Subcutaneous abdominal adipose tissue (tissue), 5 donors: ENCODE measurements around the gene CTTNBP2NL.

Experiments
- H3K27ac ChIP-seq: one replicate; pipeline ENCODE4 v1.7.0; 2013; ENCODE audit warnings: low read depth, mild to moderate bottlenecking, inconsistent platforms, low read length, moderate library complexity
- H3K27me3 ChIP-seq, 5 donors: one replicate each; pipeline ENCODE4 v1.7.0; 2013; ENCODE audit warnings: low read length in 5 of 5, inconsistent platforms in 1 of 5; ENCODE audit not compliant: control insufficient read depth in 5 of 5, insufficient read depth in 4 of 5
- H3K36me3 ChIP-seq, 5 donors: one replicate each; pipeline ENCODE4 v1.7.0; 2013; ENCODE audit warnings: low read length in 5 of 5; ENCODE audit not compliant: control insufficient read depth in 5 of 5, insufficient read depth in 5 of 5
- H3K4me1 ChIP-seq, 5 donors: one replicate each; pipeline ENCODE4 v1.7.0; 2013; ENCODE audit warnings: low read length in 5 of 5, mild to moderate bottlenecking in 3 of 5, moderate library complexity in 1 of 5; ENCODE audit not compliant: control insufficient read depth in 5 of 5, insufficient read depth in 5 of 5
- H3K4me3 ChIP-seq, 5 donors: one replicate each; pipeline ENCODE4 v1.7.0; 2013; ENCODE audit warnings: low read length in 5 of 5, low read depth in 1 of 5
- H3K9ac ChIP-seq, 5 donors: one replicate each; pipeline ENCODE4 v1.7.0; 2013; ENCODE audit warnings: low read length in 5 of 5, mild to moderate bottlenecking in 4 of 5, moderate library complexity in 3 of 5
- H3K9me3 ChIP-seq, 5 donors: one replicate each; pipeline ENCODE4 v1.7.0; 2013; ENCODE audit warnings: low read length in 5 of 5; ENCODE audit not compliant: control insufficient read depth in 5 of 5
- donor health status: healthy.
- donor health status: healthy.
- donor health status: healthy.
- donor health status: healthy.
- donor health status: healthy.

CTTNBP2NL gene

GRCh38 chr1:112395821-112396652 lies at the start of gene CTTNBP2NL:
TSS of gene CTTNBP2NL (plus strand) at chr1:112396214. CDS start at chr1:112416166, 19,952 bp downstream.
- H3K27me3 ChIP-seq: no peaks in the 10 kb centered on the region
- peaks cover 8 to 68% (median 51%) of the 10 kb centered on the region in 5 donors for H3K4me1 ChIP-seq
- peak within 1 kb of the TSS; percentile 88 to 100 (median 99) for H3K4me3 ChIP-seq

GRCh38 chr1:112346801-112347350 lies 49.1 kb upstream of the CTTNBP2NL start:
- Histone ChIP-seq H3K4me1 (peaks cover 0 to 16% (median 8%) of the 10 kb centered on the region in 5 donors), H3K4me3 (no peak overlapping the region), H3K27ac (no peak overlapping the region), H3K27me3 (no peaks in the 10 kb centered on the region), H3K9ac (no peak overlapping the region), H3K9me3 (peaks cover 0 to 12% (median 4%) of the 10 kb centered on the region in 5 donors), H3K36me3 (no peaks in the 10 kb centered on the region)

More at GRCh38 chr1:112395821-112396652, at the start of gene CTTNBP2NL:
- peak within 1 kb of the TSS; percentile 75 to 93 (median 92) for H3K9ac ChIP-seq
- H3K36me3 ChIP-seq: no peaks in the 10 kb centered on the region
- no peaks in the 10 kb centered on the region for H3K9me3 ChIP-seq
- peak within 1 kb of the TSS; percentile 87 for H3K27ac ChIP-seq

- H3K27me3 ChIP-seq: no peaks in the 10 kb centered on the region
- H3K9ac ChIP-seq: no peak overlapping the region
- no peak overlapping the region for H3K4me3 ChIP-seq
- H3K27ac ChIP-seq: no peak overlapping the region
- H3K9me3 ChIP-seq: no peaks in the 10 kb centered on the region
- peaks cover 0 to 3% (median 0%) of the 10 kb centered on the region in 5 donors for H3K36me3 ChIP-seq
- H3K4me1 ChIP-seq: peaks cover 15 to 55% (median 45%) of the 10 kb centered on the region in 5 donors
Measured at GRCh38 chr1:112356765-112357164, 39.2 kb upstream of the CTTNBP2NL start.

DNA sequence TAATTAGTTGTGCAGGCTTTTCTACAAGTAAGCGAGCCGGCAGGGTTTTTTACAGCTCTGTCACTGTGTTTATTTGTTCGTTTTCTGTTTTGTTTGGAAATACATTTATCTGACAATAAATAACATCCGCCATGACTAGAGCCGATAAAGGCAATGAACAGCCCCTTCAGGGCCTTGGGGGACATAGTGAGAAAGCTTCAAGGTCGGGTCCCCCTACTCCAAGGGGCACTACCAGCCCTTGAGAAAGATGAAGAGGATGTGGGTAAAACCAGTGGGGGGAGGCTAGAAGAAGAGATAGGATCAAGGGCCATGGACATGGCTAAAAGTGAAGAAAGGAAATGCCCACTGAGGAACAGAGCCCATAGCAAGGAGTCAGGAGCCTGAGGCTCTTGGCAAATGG lies 38.5 kb upstream of the CTTNBP2NL start:
- Histone ChIP-seq H3K4me1 (peaks cover 15 to 55% (median 45%) of the 10 kb centered on the region in 5 donors), H3K9ac (no peak overlapping the region), H3K27me3 (no peaks in the 10 kb centered on the region), H3K27ac (no peak overlapping the region), H3K36me3 (peaks cover 0 to 2% (median 0%) of the 10 kb centered on the region in 5 donors), H3K4me3 (no peak overlapping the region), H3K9me3 (no peaks in the 10 kb centered on the region)

- Histone ChIP-seq H3K9me3 (no peaks in the 10 kb centered on the region), H3K27ac (no peak overlapping the region), H3K4me1 (peaks cover 15 to 55% (median 45%) of the 10 kb centered on the region in 5 donors), H3K27me3 (no peaks in the 10 kb centered on the region), H3K9ac (no peak overlapping the region), H3K36me3 (no peaks in the 10 kb centered on the region), H3K4me3 (peak overlapping the region in 4 of 5 donors; percentile 57 to 71 (median 66))
Measured at GRCh38 chr1:112358061-112358770, 37.8 kb upstream of the CTTNBP2NL start.

- peak overlapping the region; percentile 8 to 71 (median 62) for H3K4me3 ChIP-seq
Measured at GRCh38 chr1:112358798-112359408, 37.1 kb upstream of the CTTNBP2NL start.

DNA sequence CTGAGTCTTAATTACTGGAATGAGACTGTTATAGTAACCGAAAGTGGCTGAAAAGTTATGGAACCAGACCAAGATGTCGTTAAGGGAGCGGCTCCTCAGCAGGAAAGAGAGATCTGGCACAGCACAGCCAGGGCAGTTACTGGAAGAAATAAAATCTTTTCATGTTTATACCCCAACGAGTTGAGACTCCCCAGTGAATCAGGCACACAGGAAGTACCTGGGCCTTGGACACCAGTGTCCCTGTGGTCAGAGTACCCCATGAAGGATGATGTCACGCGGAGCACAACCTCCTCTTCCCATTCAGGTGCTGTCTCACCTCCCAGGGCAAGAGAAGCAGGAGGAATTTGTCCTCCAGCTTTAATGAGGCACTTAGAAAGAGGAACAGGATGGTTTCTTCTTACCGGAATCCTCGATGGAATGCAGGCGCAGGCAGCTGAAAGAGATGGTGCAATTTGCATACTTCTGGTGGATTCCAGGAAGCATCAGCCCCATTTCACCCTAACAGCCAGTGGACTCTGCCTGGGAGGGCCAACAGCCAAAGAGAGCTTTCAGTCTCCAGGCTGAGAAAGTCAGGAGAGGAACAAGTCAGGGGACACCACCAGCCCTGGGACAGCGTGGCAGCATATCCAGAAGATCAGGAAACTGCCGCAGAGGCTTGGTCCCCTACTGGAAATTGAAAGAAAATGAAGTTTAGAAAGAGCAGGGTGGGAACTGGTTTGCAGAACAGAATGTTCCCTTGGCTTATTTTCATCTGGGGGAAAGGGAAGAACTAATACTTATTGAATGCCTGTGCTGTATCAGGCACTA lies 35.9 kb upstream of the CTTNBP2NL start:
- Histone ChIP-seq H3K4me3 (peak overlapping the region; percentile 8 to 71 (median 62)), H3K4me1 (peaks cover 15 to 55% (median 45%) of the 10 kb centered on the region in 5 donors), H3K36me3 (no peaks in the 10 kb centered on the region), H3K27me3 (no peaks in the 10 kb centered on the region), H3K27ac (peak overlapping the region; percentile 92), H3K9ac (peak overlapping the region; percentile 36 to 84 (median 78)), H3K9me3 (no peaks in the 10 kb centered on the region)

More at GRCh38 chr1:112358798-112359408, 37.1 kb upstream of the CTTNBP2NL start:
- H3K9me3 ChIP-seq: no peaks in the 10 kb centered on the region
- peak overlapping the region; percentile 92 for H3K27ac ChIP-seq
- peak overlapping the region in 4 of 5 donors; percentile 36 to 82 (median 78) for H3K9ac ChIP-seq
- H3K36me3 ChIP-seq: no peaks in the 10 kb centered on the region
- H3K4me1 ChIP-seq: peaks cover 15 to 55% (median 45%) of the 10 kb centered on the region in 5 donors
- H3K27me3 ChIP-seq: no peaks in the 10 kb centered on the region

GRCh38 chr1:112363636-112364035 lies 32.4 kb upstream of the CTTNBP2NL start:
- H3K9ac ChIP-seq: no peak overlapping the region
- no peak overlapping the region for H3K4me3 ChIP-seq
- no peaks in the 10 kb centered on the region for H3K27me3 ChIP-seq
- no peaks in the 10 kb centered on the region for H3K9me3 ChIP-seq
- peaks cover 15 to 31% (median 28%) of the 10 kb centered on the region in 5 donors for H3K4me1 ChIP-seq
- H3K27ac ChIP-seq: no peak overlapping the region
- no peaks in the 10 kb centered on the region for H3K36me3 ChIP-seq

- H3K9ac ChIP-seq: no peak overlapping the region
- H3K9me3 ChIP-seq: no peaks in the 10 kb centered on the region
- no peaks in the 10 kb centered on the region for H3K27me3 ChIP-seq
- H3K27ac ChIP-seq: no peak overlapping the region
- no peaks in the 10 kb centered on the region for H3K36me3 ChIP-seq
- H3K4me3 ChIP-seq: no peak overlapping the region
- peaks cover 0 to 8% (median 4%) of the 10 kb centered on the region in 5 donors for H3K4me1 ChIP-seq
Measured at GRCh38 chr1:112368198-112368597, 27.8 kb upstream of the CTTNBP2NL start.
